Measurements from ENCODE around the gene SLC9B1. TPM values are rescaled to one million over a fixed set of nuclear protein-coding genes. Genes with fewer than 3 reads are reported as not detected.
"Not testable (repeated sequence)": the region's sequence is repeated elsewhere in the genome, so short reads cannot be mapped to it uniquely, and the experiment has no call there.

The SLC9B1 gene
- total RNA-seq, 1 donor from 2014 or later = 1.6 TPM

GRCh38 chr4:102888570-102888969, 130.9 kb downstream of the SLC9B1 start:
- H3K27ac Mint-ChIP-seq; H3K4me3 Mint-ChIP-seq; H3K36me3 Mint-ChIP-seq; H3K27me3 Mint-ChIP-seq; H3K9me3 Mint-ChIP-seq; DNase-seq (ENCODE audit: extremely low spot score, unreplicated experiment); H3K4me1 Mint-ChIP-seq (ENCODE audit: unreplicated experiment): not testable (repeated sequence)

- peaks cover 3% of the 10 kb centered on the region for H3K4me1 Mint-ChIP-seq (ENCODE audit: unreplicated experiment)
- peaks cover 23% of the 10 kb centered on the region for H3K36me3 Mint-ChIP-seq
- H3K4me3 Mint-ChIP-seq = no peak overlapping the region
- TF ChIP-seq, protein P1, sequence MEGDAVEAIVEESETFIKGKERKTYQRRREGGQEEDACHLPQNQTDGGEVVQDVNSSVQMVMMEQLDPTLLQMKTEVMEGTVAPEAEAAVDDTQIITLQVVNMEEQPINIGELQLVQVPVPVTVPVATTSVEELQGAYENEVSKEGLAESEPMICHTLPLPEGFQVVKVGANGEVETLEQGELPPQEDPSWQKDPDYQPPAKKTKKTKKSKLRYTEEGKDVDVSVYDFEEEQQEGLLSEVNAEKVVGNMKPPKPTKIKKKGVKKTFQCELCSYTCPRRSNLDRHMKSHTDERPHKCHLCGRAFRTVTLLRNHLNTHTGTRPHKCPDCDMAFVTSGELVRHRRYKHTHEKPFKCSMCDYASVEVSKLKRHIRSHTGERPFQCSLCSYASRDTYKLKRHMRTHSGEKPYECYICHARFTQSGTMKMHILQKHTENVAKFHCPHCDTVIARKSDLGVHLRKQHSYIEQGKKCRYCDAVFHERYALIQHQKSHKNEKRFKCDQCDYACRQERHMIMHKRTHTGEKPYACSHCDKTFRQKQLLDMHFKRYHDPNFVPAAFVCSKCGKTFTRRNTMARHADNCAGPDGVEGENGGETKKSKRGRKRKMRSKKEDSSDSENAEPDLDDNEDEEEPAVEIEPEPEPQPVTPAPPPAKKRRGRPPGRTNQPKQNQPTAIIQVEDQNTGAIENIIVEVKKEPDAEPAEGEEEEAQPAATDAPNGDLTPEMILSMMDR (conservative IDR thresholded peaks at IDR 0.05) = no peak
- peaks cover 3% of the 10 kb centered on the region for H3K9me3 Mint-ChIP-seq
- no peak overlapping the region for H3K27ac Mint-ChIP-seq
- no peaks in the 10 kb centered on the region for H3K27me3 Mint-ChIP-seq
- DNase-seq (ENCODE audit: extremely low spot score, unreplicated experiment) = no peak
Observed at GRCh38 chr4:102883278-102883677, 136.2 kb downstream of the SLC9B1 start.

GRCh38 chr4:102881343-102881742, 138.2 kb downstream of the SLC9B1 start:
- H3K4me3 Mint-ChIP-seq = no peak overlapping the region
- H3K27ac Mint-ChIP-seq = no peak overlapping the region
- peaks cover 4% of the 10 kb centered on the region for H3K4me1 Mint-ChIP-seq (ENCODE audit: unreplicated experiment)
- H3K36me3 Mint-ChIP-seq = peaks cover 30% of the 10 kb centered on the region
- DNase-seq (ENCODE audit: extremely low spot score, unreplicated experiment) = no peak
- TF ChIP-seq, protein P1 (conservative IDR thresholded peaks at IDR 0.05) = no peak
- H3K27me3 Mint-ChIP-seq = no peaks in the 10 kb centered on the region
- peaks cover 4% of the 10 kb centered on the region for H3K9me3 Mint-ChIP-seq

DNA sequence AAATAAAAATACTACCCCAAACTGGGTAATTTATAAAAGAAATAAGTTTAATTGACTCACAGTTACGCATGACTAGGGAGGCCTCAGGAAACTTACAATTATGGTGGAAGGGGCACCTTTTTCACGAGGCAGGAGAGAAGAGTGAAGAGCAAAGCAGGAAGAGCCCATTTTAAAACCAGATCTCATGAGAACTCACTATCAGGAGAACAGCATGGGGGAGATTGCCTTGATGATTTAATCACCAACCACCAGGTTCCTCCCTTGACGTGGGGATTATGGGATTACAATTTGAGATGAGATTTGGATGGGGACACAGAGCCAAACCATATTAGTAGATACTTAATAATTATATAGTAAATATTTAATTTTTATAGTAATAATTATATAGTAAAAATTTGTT, 140.6 kb downstream of the SLC9B1 start:
- H3K27me3 Mint-ChIP-seq = no peaks in the 10 kb centered on the region
- no peak overlapping the region for H3K4me3 Mint-ChIP-seq
- peaks cover 4% of the 10 kb centered on the region for H3K4me1 Mint-ChIP-seq (ENCODE audit: unreplicated experiment)
- H3K27ac Mint-ChIP-seq = no peak overlapping the region
- peaks cover 4% of the 10 kb centered on the region for H3K9me3 Mint-ChIP-seq
- no peak for DNase-seq (ENCODE audit: extremely low spot score, unreplicated experiment)
- TF ChIP-seq, protein P1 (conservative IDR thresholded peaks at IDR 0.05) = no peak
- peaks cover 45% of the 10 kb centered on the region for H3K36me3 Mint-ChIP-seq

DNA sequence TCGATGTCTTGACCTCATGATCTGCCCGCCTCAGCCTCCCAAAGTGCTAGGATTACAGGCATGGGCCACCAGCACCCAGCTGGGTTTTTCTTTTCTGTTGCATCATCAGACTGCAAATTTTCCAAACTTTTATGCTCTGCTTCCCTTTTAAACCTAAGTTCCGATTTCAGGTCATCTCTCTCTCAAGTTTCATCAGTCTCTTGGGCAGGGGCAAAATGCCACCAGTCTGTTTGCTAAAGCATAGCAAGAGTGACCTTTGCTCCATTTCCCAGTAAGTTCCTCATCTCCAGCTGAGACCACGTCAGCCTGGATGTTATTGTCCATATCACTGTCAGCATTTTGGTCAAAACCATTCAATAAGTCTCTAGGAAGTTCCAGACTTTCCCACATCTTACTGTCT, 141.2 kb downstream of the SLC9B1 start:
- DNase-seq (ENCODE audit: extremely low spot score, unreplicated experiment); H3K4me1 Mint-ChIP-seq (ENCODE audit: unreplicated experiment); H3K9me3 Mint-ChIP-seq; H3K4me3 Mint-ChIP-seq; H3K27me3 Mint-ChIP-seq: not testable (repeated sequence)
- Mint-ChIP-seq H3K27ac (peak overlapping the region; percentile 18), H3K36me3 (peaks cover 47% of the 10 kb centered on the region)

- not testable (repeated sequence) for H3K4me3 Mint-ChIP-seq; H3K9me3 Mint-ChIP-seq; DNase-seq (ENCODE audit: extremely low spot score, unreplicated experiment); H3K4me1 Mint-ChIP-seq (ENCODE audit: unreplicated experiment); H3K27ac Mint-ChIP-seq; H3K27me3 Mint-ChIP-seq
- H3K36me3 Mint-ChIP-seq = peaks cover 50% of the 10 kb centered on the region
Observed at GRCh38 chr4:102877477-102878106, 141.9 kb downstream of the SLC9B1 start.

GRCh38 chr4:102871772-102872171, 147.7 kb downstream of the SLC9B1 start:
- no peak overlapping the region for H3K27ac Mint-ChIP-seq
- H3K4me3 Mint-ChIP-seq = no peak overlapping the region

More at GRCh38 chr4:102871772-102872171, 147.7 kb downstream of the SLC9B1 start:
- Mint-ChIP-seq H3K27me3 (no peaks in the 10 kb centered on the region), H3K9me3 (no peaks in the 10 kb centered on the region), H3K36me3 (peaks cover 40% of the 10 kb centered on the region), H3K4me1 (ENCODE audit: unreplicated experiment) (peaks cover 19% of the 10 kb centered on the region)
- no peak for DNase-seq (ENCODE audit: extremely low spot score, unreplicated experiment)
- TF ChIP-seq, protein P1 (conservative IDR thresholded peaks at IDR 0.05) = no peak
